Right lobe of liver (tissue), 4 donors: ENCODE measurements around the gene SLC17A9.

Experiments
- CTCF ChIP-seq, 4 donors: fragments of 200-600 bp in 3 of 4; fragments of 450-650 bp in 1 of 4; IDR thresholded peaks; one replicate each; pipeline versions ENCODE4 v1.5.1 to v1.8.0; 2016 to 2022; ENCODE audit warnings: antibody characterized with exemption in 4 of 4, mild to moderate bottlenecking in 2 of 4
- POLR2A ChIP-seq: fragments of 450-650 bp; IDR thresholded peaks from one replicate; pipeline ENCODE4 v1.6.1; 2017; ENCODE audit warnings: antibody characterized with exemption, mild to moderate bottlenecking
- donor health status: DM: no; HTN: no; CAD: no.
- donor health status: DM: no; HTN: no; CAD: no.
- donor health status: DM: no; HTN: yes; CAD: no.

GRCh38 chr20:62942456-62942855 is 10.1 kb upstream of the SLC17A9 start:
- TF ChIP-seq CTCF (IDR thresholded peaks at IDR 0.05): no peak
- no peak for TF ChIP-seq POLR2A
